GM12873 (cell line): ENCODE results near the gene UBXN1.

Experiments
- CTCF ChIP-seq: IDR thresholded peaks from 2 replicates; pipeline ENCODE4 v1.5.1; 2012; ENCODE audit warnings: low read depth, mild to moderate bottlenecking, moderate library complexity, low read length, control low read depth; ENCODE audit not compliant: insufficient read depth; ENCODE audit errors: missing control alignments

Gene UBXN1

GRCh38 chr11:62666259-62666926, 12.5 kb downstream of the UBXN1 start:
- TF ChIP-seq CTCF: no peak

- TF ChIP-seq CTCF: no peak
Observed at GRCh38 chr11:62665599-62666258, 13.1 kb downstream of the UBXN1 start.

- TF ChIP-seq CTCF: no peak
Observed at GRCh38 chr11:62665075-62665598, 13.7 kb downstream of the UBXN1 start, which contains the start of the genes C11orf98 and CSKMT. Gene C11orf98, minus strand, starts transcription at chr11:62665210. Its CDS starts 41 bp downstream, at chr11:62665169. Gene CSKMT, plus strand, starts transcription at chr11:62665312. Its CDS starts 568 bp downstream, at chr11:62665880.

GRCh38 chr11:62664405-62665074, 14.3 kb downstream of the UBXN1 start:
- TF ChIP-seq CTCF: no peak

- no peak for TF ChIP-seq CTCF
Observed at GRCh38 chr11:62656796-62657429, 22.0 kb downstream of the UBXN1 start.

GRCh38 chr11:62654297-62654696, 24.6 kb downstream of the UBXN1 start:
- TF ChIP-seq CTCF: no peak
